HT1080 (cell line): Measurements from ENCODE around the gene LBH. TPM values are rescaled to one million over a fixed set of nuclear protein-coding genes. Genes with fewer than 3 reads are reported as not detected.

ENCODE experiments used
- DNase-seq: peaks from one replicate; pipeline ENCODE4 v3.0.0-alpha.2; 2015; ENCODE audit warnings: low read depth
- small RNA-seq: library from RNA; depleted of rRNA; stranded (forward); fragments of <200 nt; gene quantifications from one replicate; pipeline ENCODE3, GENCODE V24; 2014
- total RNA-seq: library from RNA; depleted of rRNA; stranded (reverse); fragments of >200 nt; shearing (Covaris generic); gene quantifications from 2 replicates; pipeline ENCODE4 v1.2.3, GENCODE V29; 2014; rRNA removed

Gene LBH
- total RNA-seq, 1 experiment from 2014 or later: 10.1 TPM

GRCh38 chr2:30300456-30301221, 69.3 kb downstream of the LBH start:
- no peak for DNase-seq

- no peak for DNase-seq
Measured at GRCh38 chr2:30301551-30301950, 70.2 kb downstream of the LBH start.

- DNase-seq: no peak
Measured at GRCh38 chr2:30302566-30302965, 71.2 kb downstream of the LBH start.

GRCh38 chr2:30303095-30303494, 71.8 kb downstream of the LBH start:
- DNase-seq: no peak

- DNase-seq: no peak
Measured at GRCh38 chr2:30305235-30305634, 73.9 kb downstream of the LBH start.

- DNase-seq: peak; percentile 62
Measured at GRCh38 chr2:30306522-30306921, 75.2 kb downstream of the LBH start.

- DNase-seq: no peak
Measured at GRCh38 chr2:30308280-30308679, 76.9 kb downstream of the LBH start.

Small RNAs within 50 kb of the gene (small RNA-seq; reads per million reads assigned to genes)
- gene SNORA10B: not detected

Other genes starting within 250 kb of the LBH start
- gene YPEL5, start 84.5 kb upstream of the LBH start, total RNA-seq: 17.0 and 25.5 TPM in 2 replicates
- gene LCLAT1, start 215.7 kb downstream of the LBH start, total RNA-seq: 5.7 and 8.4 TPM in 2 replicates